ENCODE results near the gene CXCL14.

- TF ChIP-seq TCF7L2 (IDR thresholded peaks at IDR 0.05; ENCODE audit: low read depth, low read length) (no peak), CTCF (IDR thresholded peaks at IDR 0.05) (no peak), POLR2AphosphoS5 (IDR thresholded peaks at IDR 0.05; ENCODE audit: low read depth, low read length) (no peak), REST (IDR thresholded peaks at IDR 0.05; ENCODE audit: insufficient read depth in 1 of 2, low read depth in 2 of 2, low read length in 1 of 2) (no peak), SIN3A (IDR thresholded peaks at IDR 0.05; ENCODE audit: borderline replicate concordance, insufficient read depth, low read depth, low read length) (no peak)
These were observed 31.2 kb upstream of the CXCL14 start for GRCh38 chr5:135609981-135610380.

Data from Panc1 (cell line).